NCI-H2081 treated with DMSO at 0.1 percent for 48 hours (cell line): ENCODE measurements around the gene ABCA6.

ENCODE experiments used
- DNase-seq: peaks from one replicate; lab custom pipeline; 2025; lab: John Stamatoyannopoulos, UW

Gene ABCA6

DNA sequence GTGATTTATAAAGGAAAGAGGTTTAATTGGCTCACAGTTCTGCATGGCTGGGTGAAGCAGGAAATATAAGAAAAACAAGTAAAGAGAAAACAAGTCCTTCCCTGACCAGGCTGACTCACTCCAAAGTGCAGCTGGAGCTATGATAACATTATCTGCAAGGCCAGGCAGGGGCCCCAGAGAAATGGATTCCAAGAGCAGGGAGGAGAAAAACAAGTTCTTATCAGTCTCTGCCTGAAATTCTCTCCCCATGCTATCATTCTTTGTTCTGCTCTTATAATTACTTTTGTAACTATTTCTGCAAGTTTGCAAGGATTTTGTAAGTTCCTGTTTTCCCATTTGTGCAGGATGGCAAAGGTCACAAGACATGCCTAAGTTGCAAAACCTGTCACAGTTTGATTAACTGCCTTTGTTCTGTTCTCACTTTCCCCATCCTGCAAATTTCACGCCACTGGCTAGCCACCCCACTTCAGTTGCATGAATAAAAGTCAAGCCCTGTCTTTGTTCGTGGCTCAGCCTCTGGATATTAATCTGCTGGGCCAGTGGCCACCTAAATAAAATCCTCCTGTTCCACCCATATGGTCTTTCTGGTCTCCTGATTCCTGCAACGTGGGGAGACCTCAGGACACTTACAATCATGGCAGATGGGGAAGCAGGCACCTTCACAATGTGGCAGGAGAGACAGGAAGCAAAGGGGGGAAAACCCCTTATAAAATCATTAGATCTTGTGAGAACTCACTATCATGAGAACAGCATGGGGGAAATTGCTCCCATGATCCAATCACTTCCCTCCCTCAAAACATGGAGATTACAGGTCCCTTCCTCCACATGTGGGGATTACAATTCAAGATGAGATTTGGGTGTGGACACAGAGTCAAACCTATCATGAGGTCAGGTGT, 94.1 kb downstream of the ABCA6 start:
- no peak for DNase-seq

DNA sequence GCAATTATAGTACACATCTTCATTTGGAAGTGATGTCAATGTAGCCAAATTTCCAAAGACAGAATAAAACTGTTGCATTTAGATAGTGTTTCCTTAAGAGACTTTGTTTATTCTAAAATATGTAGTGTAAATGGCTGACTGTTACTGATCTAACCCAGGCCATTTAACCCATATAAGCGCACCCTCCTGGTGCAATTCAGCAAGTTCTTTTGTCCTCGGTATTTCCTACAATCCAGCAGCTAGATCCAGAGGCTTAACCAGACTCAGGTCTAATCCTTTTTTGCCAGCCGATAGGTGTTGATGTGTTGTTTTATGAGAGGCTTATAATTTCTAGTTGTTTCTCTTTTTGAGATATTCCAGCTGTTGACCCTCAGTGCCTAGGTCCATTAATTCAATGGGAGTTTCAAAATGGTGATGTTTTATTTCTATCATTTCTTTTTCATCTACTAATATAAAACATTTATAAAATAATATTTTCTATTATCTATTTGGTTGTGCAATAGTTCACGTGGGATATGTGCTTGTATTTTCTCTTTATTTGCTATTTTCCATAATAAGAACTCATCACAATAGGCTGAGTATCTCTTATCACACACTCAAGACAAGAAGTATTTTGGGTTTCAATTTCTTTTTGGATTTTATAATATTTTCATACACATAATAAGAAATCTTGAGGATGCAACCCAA, 95.4 kb downstream of the ABCA6 start:
- DNase-seq, result no peak

DNA sequence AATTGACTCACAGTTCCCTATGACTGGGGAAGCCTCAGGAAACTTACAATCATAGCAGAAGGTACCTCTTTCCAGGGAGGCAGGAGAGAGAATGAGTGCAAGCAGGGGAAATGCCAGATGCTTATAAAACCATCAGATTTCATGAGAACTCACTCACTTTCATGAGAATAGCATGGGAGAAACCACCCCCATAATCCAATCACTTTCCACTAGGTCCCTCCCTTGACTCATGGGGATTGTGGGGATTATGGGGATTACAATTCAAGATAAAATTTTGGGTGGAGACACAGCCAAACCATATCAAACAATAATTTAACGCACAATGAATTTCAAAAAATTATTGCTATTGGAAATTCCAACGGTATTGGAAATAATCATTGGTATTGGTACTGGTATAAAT, 96.0 kb downstream of the ABCA6 start:
- no peak for DNase-seq

DNA sequence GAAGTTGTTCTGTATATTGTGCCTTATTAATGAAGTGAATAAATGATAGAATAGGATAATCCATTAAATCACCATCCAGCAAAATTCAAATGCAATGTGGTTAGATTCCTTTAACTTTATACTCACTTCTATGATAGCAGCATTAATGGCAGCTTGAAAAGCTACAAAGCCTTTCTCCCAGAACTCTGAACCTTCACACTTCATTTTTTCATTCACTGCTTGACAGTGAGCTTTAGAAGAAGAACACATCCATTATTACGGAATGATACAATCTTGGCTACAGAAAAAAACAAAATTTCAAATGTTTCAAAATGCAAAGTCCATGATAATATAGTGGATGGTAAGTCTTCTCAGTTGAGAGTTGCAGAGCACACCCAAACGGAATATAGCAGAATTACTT, 97.3 kb downstream of the ABCA6 start:
- DNase-seq, result no peak

DNA sequence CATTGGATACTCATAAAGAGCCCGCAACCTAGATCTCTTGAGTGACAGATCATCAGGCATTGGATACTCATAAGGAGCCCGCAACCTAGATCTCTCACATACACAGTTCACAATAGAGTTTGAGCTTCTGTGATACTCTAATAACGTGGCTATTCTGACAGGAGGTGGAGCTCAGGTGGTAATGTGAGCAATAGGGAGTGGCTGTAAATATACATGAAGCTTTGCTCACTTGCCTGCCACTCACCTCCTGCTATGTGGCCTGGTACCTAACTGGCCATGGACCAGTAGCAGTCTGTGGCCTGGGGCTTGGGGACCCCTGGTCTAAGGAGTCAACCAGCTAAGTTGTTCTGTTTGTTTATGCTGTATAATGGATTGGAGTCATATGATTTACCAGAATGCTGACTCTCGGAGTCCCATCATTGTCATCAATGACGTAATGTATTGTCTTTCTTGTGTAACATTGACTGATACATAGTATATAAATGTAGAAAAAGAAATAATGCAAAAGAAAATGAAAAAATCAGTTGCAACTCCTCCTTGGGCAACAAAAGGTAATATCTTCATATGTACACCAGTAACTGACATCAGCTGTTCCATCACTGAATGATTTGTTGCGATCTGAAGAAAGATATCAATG, 98.5 kb downstream of the ABCA6 start:
- DNase-seq, result no peak

DNA sequence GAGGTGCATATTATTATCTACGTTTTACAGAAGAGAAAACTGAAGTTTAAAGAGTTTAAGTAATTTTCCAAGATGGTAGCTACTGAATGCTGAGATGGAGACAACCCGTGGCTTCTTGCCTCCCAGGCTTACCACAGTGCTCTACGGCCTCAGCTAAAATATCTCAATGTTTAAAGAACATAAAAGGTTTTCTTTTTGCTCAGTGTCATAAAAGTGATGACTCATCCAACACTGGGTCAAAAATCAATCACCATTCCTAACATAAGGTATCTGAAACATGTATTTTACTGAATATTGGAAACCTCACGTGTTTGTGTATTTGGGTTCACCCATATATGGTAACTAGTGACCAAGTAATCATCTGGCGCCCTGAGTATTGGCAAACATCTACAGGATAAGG, 99.4 kb downstream of the ABCA6 start:
- DNase-seq, result no peak

DNA sequence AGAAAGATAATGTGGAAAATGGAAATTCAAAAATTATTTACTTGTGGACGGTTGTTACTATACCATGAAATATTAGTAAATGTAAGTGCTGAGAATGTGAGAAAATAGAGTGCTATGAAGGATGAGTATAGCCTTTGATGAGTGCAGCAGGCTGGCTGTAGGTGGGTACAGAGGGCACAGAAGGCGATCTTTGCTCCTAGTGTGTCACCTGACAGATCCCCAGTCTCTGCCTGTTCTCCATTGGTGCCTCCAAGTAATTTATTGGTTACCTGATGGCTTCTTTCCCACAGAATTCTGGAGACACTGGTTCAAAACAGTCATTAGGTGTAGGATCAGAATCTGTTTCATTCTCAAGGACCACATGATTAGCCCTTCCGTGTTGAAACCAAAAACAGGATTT, 109.9 kb downstream of the ABCA6 start:
- no peak for DNase-seq

DNA sequence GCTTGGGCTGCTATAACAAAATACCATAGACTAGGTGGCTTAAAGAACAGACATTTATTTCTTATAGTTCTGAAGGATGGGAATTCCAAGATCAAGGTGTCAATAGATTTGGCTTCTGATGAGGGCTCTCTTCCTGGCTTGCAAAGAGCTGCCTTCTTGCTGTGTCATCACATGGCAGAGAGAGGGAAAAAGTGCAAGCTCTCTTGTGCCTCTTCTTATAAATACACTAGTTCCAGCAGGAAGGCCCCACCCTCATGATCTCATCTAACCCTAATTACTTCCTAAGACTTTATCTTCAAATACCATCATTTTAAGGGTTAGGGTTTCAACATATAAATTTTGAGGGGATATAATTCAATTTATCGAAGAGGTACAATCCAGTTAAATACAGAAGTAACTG, 111.5 kb downstream of the ABCA6 start:
- no peak for DNase-seq
